GM23338 (cell line): ENCODE results near the gene COLEC12. TPM values are rescaled to one million over a fixed set of nuclear protein-coding genes. Genes with fewer than 3 reads are reported as not detected.

Experiments
- ATAC-seq: fragments of 200-7000 bp; cut with Tn5 transposase; 3 replicates; pipeline ENCODE4 v1.9.1; 2020
- DNase-seq: peaks from one replicate; pipeline ENCODE4 v3.0.0-alpha.2; 2015; ENCODE audit warnings: low spot score
- H2AFZ ChIP-seq: fragments of 200-600 bp; sonication (generic); 2 replicates; pipeline ENCODE4 v1.8.0; 2016; ENCODE audit warnings: antibody characterized with exemption, mild to moderate bottlenecking, moderate library complexity
- H3F3A ChIP-seq: fragments of 200-600 bp; sonication (generic); replicated peaks from 2 replicates; pipeline ENCODE4 v1.8.0; 2017; ENCODE audit warnings: antibody characterized with exemption, mixed run types, low read depth
- H3K27ac ChIP-seq: fragments of 200-600 bp; sonication (generic); 2 replicates; pipeline ENCODE4 v1.6.1; 2016; ENCODE audit warnings: low read depth
- H3K27me3 ChIP-seq: fragments of 200-600 bp; sonication (generic); 2 replicates; pipeline ENCODE4 v1.8.0; 2016; ENCODE audit warnings: mild to moderate bottlenecking, mixed run types, moderate library complexity; ENCODE audit not compliant: insufficient read depth
- H3K36me3 ChIP-seq: fragments of 200-600 bp; sonication (generic); 2 replicates; pipeline ENCODE4 v1.8.0; 2016; ENCODE audit warnings: mild to moderate bottlenecking; ENCODE audit not compliant: insufficient read depth
- H3K4me1 ChIP-seq: fragments of 200-600 bp; sonication (generic); 2 replicates; pipeline ENCODE4 v1.8.0; 2016; ENCODE audit warnings: mild to moderate bottlenecking, moderate library complexity; ENCODE audit not compliant: insufficient read depth
- H3K4me2 ChIP-seq: fragments of 200-600 bp; sonication (generic); 2 replicates; pipeline ENCODE4 v1.7.1; 2017; ENCODE audit warnings: mixed run types
- H3K4me3 ChIP-seq: fragments of 200-600 bp; sonication (generic); 2 replicates; pipeline ENCODE4 v1.6.1; 2016; ENCODE audit warnings: mixed run types
- H3K79me2 ChIP-seq: fragments of 200-600 bp; sonication (generic); replicated peaks from 2 replicates; pipeline ENCODE4 v1.8.0; 2017; ENCODE audit warnings: mild to moderate bottlenecking; ENCODE audit not compliant: insufficient read depth
- H3K9me2 ChIP-seq: fragments of 200-600 bp; sonication (generic); 2 replicates; pipeline ENCODE4 v1.8.0; 2017; ENCODE audit not compliant: insufficient read depth
- H4K20me1 ChIP-seq: fragments of 200-600 bp; sonication (generic); replicated peaks from 2 replicates; pipeline ENCODE4 v1.8.0; 2017; ENCODE audit warnings: mild to moderate bottlenecking; ENCODE audit not compliant: insufficient read depth
- H3K27ac Mint-ChIP-seq: 2 replicates; pipeline ENCODE4 v1.8.0; 2020; ENCODE audit warnings: inconsistent platforms, mild to moderate bottlenecking, moderate library complexity, mixed read lengths
- H3K27me3 Mint-ChIP-seq: 3 replicates; pipeline ENCODE4 v1.8.0; 2022; ENCODE audit warnings: low read depth, mild to moderate bottlenecking, moderate library complexity, mixed read lengths, inconsistent platforms; ENCODE audit not compliant: insufficient read depth, poor library complexity
- H3K36me3 Mint-ChIP-seq: 3 replicates; pipeline ENCODE4 v1.8.0; 2021; ENCODE audit warnings: low read depth, mild to moderate bottlenecking, inconsistent platforms, moderate library complexity, mixed read lengths
- H3K4me1 Mint-ChIP-seq: 3 replicates; pipeline ENCODE4 v1.8.0; 2020; ENCODE audit warnings: mild to moderate bottlenecking, inconsistent platforms, mixed read lengths
- H3K4me3 Mint-ChIP-seq: 3 replicates; pipeline ENCODE4 v1.8.0; 2021; ENCODE audit warnings: moderate library complexity, mild to moderate bottlenecking, inconsistent platforms, mixed read lengths
- H3K9me3 Mint-ChIP-seq: 3 replicates; pipeline ENCODE4 v1.8.0; 2020; ENCODE audit warnings: moderate library complexity, mild to moderate bottlenecking, inconsistent platforms, mixed read lengths
- EZH2phosphoT487 ChIP-seq: fragments of 200-600 bp; sonication (generic); IDR thresholded peaks from one replicate; pipeline ENCODE4 v1.8.1; 2018; ENCODE audit warnings: antibody characterized with exemption; ENCODE audit not compliant: unreplicated experiment
- JUNB ChIP-seq: IDR thresholded peaks from one replicate; pipeline ENCODE4 v1.6.1; 2016; ENCODE audit warnings: antibody characterized with exemption; ENCODE audit not compliant: unreplicated experiment
- ZNF114 ChIP-seq: fragments of 250-450 bp; sonication (Bioruptor Pico); IDR thresholded peaks from 2 replicates; pipeline ENCODE4 v1.5.0; 2020; ENCODE audit warnings: mild to moderate bottlenecking, moderate library complexity
- ZNF331 ChIP-seq: fragments of 250-450 bp; sonication (Bioruptor Pico); IDR thresholded peaks from 2 replicates; pipeline ENCODE4 v1.5.0; 2020; ENCODE audit warnings: low read depth, mild to moderate bottlenecking, moderate library complexity
- polyA plus RNA-seq: library from polyadenylated mRNA; unstranded; fragments of >200 nt; fragmentation: Nextera tagmentation; extraction: Ambion mirVana; gene quantifications from 2 replicates; pipeline ENCODE4 v1.2.1, GENCODE V29; 2016
- total RNA-seq: library from RNA; depleted of rRNA; stranded (reverse); fragments of >200 nt; shearing (Covaris generic); gene quantifications from 2 replicates; pipeline ENCODE4 v1.2.3, GENCODE V29; 2014
- TF ChIP-seq, protein P1 (sequence below): fragments of 250-450 bp; sonication (Bioruptor Pico); IDR thresholded peaks from 2 replicates; pipeline ENCODE4 v1.5.0; 2020; ENCODE audit warnings: mild to moderate bottlenecking, moderate library complexity
- TF ChIP-seq, protein P2 (sequence below): IDR thresholded peaks from 2 replicates; pipeline ENCODE4 v1.6.1; 2016; ENCODE audit warnings: antibody characterized with exemption
- TF ChIP-seq, protein P3 (sequence below): IDR thresholded peaks from one replicate; pipeline ENCODE4 v1.6.1; 2018; ENCODE audit warnings: antibody characterized with exemption; ENCODE audit not compliant: unreplicated experiment
- TF ChIP-seq, protein P4 (sequence below), 2 experiments: fragments of 200-600 bp in 1 of 2; sonication (generic) in 1 of 2; conservative IDR thresholded peaks; 2 replicates each; pipeline versions ENCODE4 v1.5.1 to v1.6.1; 2016 to 2017; ENCODE audit warnings: antibody characterized with exemption in 2 of 2, low read depth in 2 of 2, mild to moderate bottlenecking in 2 of 2, moderate library complexity in 1 of 2

The COLEC12 gene
- total and polyA plus RNA-seq, 2 experiments from 2014 or later: 1.1 to 3.2 TPM

DNA sequence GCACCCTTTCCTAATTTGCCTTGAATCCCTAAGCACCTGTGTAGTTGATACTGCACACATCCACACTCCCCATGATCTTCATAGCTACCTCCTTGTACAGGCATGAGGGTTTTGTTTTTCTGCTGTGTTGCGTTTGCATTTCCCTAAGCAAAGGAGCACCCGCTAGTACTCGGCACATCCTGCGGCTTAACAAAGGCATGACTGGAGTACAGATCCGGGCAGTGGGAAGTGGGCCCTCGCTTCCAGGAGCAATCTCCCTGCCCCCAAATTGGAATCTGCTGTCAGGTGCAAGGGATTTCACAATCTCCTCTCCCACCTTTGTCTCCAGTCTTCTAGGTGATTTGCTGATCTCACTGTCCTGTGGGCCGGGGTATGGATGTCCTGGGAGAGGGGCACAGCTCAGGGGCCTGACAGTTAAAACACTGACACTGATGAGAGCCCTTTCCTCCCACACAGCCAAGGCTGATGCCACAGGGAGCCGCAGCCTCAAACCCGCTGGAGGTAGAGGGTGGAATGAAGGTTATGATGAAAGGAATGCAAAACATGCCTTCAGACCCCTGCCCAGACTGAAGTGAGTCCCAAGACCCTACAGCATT lies 133.9 kb downstream of the COLEC12 start (continued):
- TF ChIP-seq, protein P1, sequence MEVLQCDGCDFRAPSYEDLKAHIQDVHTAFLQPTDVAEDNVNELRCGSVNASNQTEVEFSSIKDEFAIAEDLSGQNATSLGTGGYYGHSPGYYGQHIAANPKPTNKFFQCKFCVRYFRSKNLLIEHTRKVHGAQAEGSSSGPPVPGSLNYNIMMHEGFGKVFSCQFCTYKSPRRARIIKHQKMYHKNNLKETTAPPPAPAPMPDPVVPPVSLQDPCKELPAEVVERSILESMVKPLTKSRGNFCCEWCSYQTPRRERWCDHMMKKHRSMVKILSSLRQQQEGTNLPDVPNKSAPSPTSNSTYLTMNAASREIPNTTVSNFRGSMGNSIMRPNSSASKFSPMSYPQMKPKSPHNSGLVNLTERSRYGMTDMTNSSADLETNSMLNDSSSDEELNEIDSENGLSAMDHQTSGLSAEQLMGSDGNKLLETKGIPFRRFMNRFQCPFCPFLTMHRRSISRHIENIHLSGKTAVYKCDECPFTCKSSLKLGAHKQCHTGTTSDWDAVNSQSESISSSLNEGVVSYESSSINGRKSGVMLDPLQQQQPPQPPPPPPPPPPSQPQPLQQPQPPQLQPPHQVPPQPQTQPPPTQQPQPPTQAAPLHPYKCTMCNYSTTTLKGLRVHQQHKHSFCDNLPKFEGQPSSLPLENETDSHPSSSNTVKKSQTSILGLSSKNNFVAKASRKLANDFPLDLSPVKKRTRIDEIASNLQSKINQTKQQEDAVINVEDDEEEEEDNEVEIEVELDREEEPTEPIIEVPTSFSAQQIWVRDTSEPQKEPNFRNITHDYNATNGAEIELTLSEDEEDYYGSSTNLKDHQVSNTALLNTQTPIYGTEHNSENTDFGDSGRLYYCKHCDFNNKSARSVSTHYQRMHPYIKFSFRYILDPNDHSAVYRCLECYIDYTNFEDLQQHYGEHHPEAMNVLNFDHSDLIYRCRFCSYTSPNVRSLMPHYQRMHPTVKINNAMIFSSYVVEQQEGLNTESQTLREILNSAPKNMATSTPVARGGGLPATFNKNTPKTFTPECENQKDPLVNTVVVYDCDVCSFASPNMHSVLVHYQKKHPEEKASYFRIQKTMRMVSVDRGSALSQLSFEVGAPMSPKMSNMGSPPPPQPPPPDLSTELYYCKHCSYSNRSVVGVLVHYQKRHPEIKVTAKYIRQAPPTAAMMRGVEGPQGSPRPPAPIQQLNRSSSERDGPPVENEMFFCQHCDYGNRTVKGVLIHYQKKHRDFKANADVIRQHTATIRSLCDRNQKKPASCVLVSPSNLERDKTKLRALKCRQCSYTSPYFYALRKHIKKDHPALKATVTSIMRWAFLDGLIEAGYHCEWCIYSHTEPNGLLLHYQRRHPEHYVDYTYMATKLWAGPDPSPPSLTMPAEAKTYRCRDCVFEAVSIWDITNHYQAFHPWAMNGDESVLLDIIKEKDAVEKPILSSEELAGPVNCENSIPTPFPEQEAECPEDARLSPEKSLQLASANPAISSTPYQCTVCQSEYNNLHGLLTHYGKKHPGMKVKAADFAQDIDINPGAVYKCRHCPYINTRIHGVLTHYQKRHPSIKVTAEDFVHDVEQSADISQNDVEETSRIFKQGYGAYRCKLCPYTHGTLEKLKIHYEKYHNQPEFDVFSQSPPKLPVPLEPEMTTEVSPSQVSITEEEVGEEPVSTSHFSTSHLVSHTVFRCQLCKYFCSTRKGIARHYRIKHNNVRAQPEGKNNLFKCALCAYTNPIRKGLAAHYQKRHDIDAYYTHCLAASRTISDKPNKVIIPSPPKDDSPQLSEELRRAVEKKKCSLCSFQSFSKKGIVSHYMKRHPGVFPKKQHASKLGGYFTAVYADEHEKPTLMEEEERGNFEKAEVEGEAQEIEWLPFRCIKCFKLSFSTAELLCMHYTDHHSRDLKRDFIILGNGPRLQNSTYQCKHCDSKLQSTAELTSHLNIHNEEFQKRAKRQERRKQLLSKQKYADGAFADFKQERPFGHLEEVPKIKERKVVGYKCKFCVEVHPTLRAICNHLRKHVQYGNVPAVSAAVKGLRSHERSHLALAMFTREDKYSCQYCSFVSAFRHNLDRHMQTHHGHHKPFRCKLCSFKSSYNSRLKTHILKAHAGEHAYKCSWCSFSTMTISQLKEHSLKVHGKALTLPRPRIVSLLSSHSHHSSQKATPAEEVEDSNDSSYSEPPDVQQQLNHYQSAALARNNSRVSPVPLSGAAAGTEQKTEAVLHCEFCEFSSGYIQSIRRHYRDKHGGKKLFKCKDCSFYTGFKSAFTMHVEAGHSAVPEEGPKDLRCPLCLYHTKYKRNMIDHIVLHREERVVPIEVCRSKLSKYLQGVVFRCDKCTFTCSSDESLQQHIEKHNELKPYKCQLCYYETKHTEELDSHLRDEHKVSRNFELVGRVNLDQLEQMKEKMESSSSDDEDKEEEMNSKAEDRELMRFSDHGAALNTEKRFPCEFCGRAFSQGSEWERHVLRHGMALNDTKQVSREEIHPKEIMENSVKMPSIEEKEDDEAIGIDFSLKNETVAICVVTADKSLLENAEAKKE (CRISPR knock-in tag): no peak
- TF ChIP-seq, protein P2, sequence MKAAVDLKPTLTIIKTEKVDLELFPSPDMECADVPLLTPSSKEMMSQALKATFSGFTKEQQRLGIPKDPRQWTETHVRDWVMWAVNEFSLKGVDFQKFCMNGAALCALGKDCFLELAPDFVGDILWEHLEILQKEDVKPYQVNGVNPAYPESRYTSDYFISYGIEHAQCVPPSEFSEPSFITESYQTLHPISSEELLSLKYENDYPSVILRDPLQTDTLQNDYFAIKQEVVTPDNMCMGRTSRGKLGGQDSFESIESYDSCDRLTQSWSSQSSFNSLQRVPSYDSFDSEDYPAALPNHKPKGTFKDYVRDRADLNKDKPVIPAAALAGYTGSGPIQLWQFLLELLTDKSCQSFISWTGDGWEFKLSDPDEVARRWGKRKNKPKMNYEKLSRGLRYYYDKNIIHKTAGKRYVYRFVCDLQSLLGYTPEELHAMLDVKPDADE: no peak
- TF ChIP-seq ZNF331 (no peak), JUNB (no peak)

DNA sequence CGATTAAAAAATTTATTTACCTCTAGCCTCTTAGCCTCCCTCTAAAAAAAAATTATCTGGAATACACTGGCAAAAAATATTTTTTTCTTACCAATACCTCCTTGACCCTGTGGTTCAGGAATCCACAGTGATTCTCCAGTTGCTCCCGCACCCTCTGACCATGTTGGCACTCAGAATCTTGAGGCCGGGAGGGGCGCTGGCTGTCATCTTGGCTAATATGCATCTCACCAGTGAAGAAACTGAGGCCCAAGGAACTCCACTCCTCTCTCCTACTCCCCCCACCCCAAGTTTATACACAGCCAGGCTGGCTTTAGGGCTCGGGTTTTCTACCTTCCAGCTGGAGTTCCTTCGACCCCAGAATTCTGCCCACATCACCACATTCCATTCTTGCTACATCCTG lies 134.8 kb downstream of the COLEC12 start:
- peaks cover 19% of the 10 kb centered on the region for H3K4me1 ChIP-seq
- H3K36me3 ChIP-seq: no peaks in the 10 kb centered on the region
- Mint-ChIP-seq H3K27ac (no peak overlapping the region), H3K9me3 (no peaks in the 10 kb centered on the region), H3K36me3 (no peaks in the 10 kb centered on the region), H3K4me3 (no peak overlapping the region), H3K4me1 (peaks cover 36% of the 10 kb centered on the region), H3K27me3 (peaks cover 8% of the 10 kb centered on the region)
- H3K27me3 ChIP-seq: no peaks in the 10 kb centered on the region
- H2AFZ ChIP-seq: no peak overlapping the region
- no peaks in the 10 kb centered on the region for H3F3A ChIP-seq
- no peak overlapping the region for H3K27ac ChIP-seq
- no peak overlapping the region for H3K4me3 ChIP-seq
- 0 out of 2 replicates have a peak overlapping the region, but pooled peaks have one; percentile 50 for H3K4me2 ChIP-seq
- DNase-seq (no peak), ATAC-seq (no peak)
- peaks cover 7% of the 10 kb centered on the region; the same call in 1 of the 2 replicates for H3K9me2 ChIP-seq
- H3K79me2 ChIP-seq: no peaks in the 10 kb centered on the region
- H4K20me1 ChIP-seq: no peaks in the 10 kb centered on the region
- TF ChIP-seq ZNF114: no peak
- no peak for TF ChIP-seq EZH2phosphoT487
- TF ChIP-seq, protein P3, sequence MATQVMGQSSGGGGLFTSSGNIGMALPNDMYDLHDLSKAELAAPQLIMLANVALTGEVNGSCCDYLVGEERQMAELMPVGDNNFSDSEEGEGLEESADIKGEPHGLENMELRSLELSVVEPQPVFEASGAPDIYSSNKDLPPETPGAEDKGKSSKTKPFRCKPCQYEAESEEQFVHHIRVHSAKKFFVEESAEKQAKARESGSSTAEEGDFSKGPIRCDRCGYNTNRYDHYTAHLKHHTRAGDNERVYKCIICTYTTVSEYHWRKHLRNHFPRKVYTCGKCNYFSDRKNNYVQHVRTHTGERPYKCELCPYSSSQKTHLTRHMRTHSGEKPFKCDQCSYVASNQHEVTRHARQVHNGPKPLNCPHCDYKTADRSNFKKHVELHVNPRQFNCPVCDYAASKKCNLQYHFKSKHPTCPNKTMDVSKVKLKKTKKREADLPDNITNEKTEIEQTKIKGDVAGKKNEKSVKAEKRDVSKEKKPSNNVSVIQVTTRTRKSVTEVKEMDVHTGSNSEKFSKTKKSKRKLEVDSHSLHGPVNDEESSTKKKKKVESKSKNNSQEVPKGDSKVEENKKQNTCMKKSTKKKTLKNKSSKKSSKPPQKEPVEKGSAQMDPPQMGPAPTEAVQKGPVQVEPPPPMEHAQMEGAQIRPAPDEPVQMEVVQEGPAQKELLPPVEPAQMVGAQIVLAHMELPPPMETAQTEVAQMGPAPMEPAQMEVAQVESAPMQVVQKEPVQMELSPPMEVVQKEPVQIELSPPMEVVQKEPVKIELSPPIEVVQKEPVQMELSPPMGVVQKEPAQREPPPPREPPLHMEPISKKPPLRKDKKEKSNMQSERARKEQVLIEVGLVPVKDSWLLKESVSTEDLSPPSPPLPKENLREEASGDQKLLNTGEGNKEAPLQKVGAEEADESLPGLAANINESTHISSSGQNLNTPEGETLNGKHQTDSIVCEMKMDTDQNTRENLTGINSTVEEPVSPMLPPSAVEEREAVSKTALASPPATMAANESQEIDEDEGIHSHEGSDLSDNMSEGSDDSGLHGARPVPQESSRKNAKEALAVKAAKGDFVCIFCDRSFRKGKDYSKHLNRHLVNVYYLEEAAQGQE: no peak
- TF ChIP-seq ZNF331: no peak
- TF ChIP-seq, protein P4, sequence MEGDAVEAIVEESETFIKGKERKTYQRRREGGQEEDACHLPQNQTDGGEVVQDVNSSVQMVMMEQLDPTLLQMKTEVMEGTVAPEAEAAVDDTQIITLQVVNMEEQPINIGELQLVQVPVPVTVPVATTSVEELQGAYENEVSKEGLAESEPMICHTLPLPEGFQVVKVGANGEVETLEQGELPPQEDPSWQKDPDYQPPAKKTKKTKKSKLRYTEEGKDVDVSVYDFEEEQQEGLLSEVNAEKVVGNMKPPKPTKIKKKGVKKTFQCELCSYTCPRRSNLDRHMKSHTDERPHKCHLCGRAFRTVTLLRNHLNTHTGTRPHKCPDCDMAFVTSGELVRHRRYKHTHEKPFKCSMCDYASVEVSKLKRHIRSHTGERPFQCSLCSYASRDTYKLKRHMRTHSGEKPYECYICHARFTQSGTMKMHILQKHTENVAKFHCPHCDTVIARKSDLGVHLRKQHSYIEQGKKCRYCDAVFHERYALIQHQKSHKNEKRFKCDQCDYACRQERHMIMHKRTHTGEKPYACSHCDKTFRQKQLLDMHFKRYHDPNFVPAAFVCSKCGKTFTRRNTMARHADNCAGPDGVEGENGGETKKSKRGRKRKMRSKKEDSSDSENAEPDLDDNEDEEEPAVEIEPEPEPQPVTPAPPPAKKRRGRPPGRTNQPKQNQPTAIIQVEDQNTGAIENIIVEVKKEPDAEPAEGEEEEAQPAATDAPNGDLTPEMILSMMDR (conservative IDR thresholded peaks at IDR 0.05; ENCODE audit: low read depth in 2 of 2): no peak
